Neural progenitor cell (in vitro differentiated cells): ENCODE data around the gene ATF3. TPM values are rescaled to one million over a fixed set of nuclear protein-coding genes. Genes with fewer than 3 reads are reported as not detected.

Experiments used
- DNase-seq: peaks from one replicate; pipeline ENCODE4 v3.0.0-alpha.2; 2016; ENCODE audit warnings: low spot score
- H2AFZ ChIP-seq: fragments of 200-600 bp; sonication (generic); replicated peaks from 2 replicates; pipeline ENCODE4 v1.6.1; 2016; ENCODE audit warnings: antibody characterized with exemption
- H3F3A ChIP-seq: fragments of 200-600 bp; sonication (generic); 2 replicates; pipeline ENCODE4 v1.6.1; 2016; ENCODE audit warnings: antibody characterized with exemption, low read depth
- H3K27ac ChIP-seq: fragments of 200-600 bp; sonication (generic); 2 replicates; pipeline ENCODE4 v1.5.1; 2016; ENCODE audit warnings: mild to moderate bottlenecking
- H3K27me3 ChIP-seq: fragments of 200-600 bp; sonication (generic); 2 replicates; pipeline ENCODE4 v1.6.1; 2016; ENCODE audit warnings: mild to moderate bottlenecking, moderate library complexity
- H3K36me3 ChIP-seq: fragments of 200-600 bp; sonication (generic); 2 replicates; pipeline ENCODE4 v1.5.1; 2016
- H3K4me1 ChIP-seq: fragments of 200-600 bp; sonication (generic); 2 replicates; pipeline ENCODE4 v1.6.1; 2016; ENCODE audit warnings: mixed run types
- H3K4me2 ChIP-seq: fragments of 200-600 bp; sonication (generic); 2 replicates; pipeline ENCODE4 v1.6.1; 2016
- H3K4me3 ChIP-seq: fragments of 200-600 bp; sonication (generic); 2 replicates; pipeline ENCODE4 v1.5.1; 2016
- H3K79me2 ChIP-seq: fragments of 200-600 bp; sonication (generic); 2 replicates; pipeline ENCODE4 v1.6.1; 2016; ENCODE audit warnings: low read depth
- H3K9ac ChIP-seq: fragments of 200-600 bp; sonication (generic); 2 replicates; pipeline ENCODE4 v1.6.1; 2016
- H3K9me3 ChIP-seq: fragments of 200-600 bp; sonication (generic); 2 replicates; pipeline ENCODE4 v1.5.1; 2016; ENCODE audit warnings: low read depth
- H4K20me1 ChIP-seq: fragments of 200-600 bp; sonication (generic); 2 replicates; pipeline ENCODE4 v1.6.1; 2016; ENCODE audit warnings: low read depth
- H3K27ac Mint-ChIP-seq: 3 replicates; pipeline ENCODE4 v1.8.0; 2021; ENCODE audit warnings: mixed read lengths
- H3K27me3 Mint-ChIP-seq: 2 replicates; pipeline ENCODE4 v1.8.0; 2022; ENCODE audit warnings: low read depth, mild to moderate bottlenecking, inconsistent platforms, moderate library complexity, mixed read lengths; ENCODE audit not compliant: insufficient read depth
- H3K36me3 Mint-ChIP-seq: 3 replicates; pipeline ENCODE4 v1.8.0; 2021; ENCODE audit warnings: mixed read lengths
- H3K4me1 Mint-ChIP-seq: 3 replicates; pipeline ENCODE4 v1.8.0; 2021; ENCODE audit warnings: mixed read lengths
- H3K4me3 Mint-ChIP-seq: 3 replicates; pipeline ENCODE4 v1.8.0; 2021; ENCODE audit warnings: mild to moderate bottlenecking, moderate library complexity, mixed read lengths
- H3K9me3 Mint-ChIP-seq: 3 replicates; pipeline ENCODE4 v1.8.0; 2020; ENCODE audit warnings: mixed read lengths
- EZH2 ChIP-seq: fragments of 200-600 bp; sonication (generic); IDR thresholded peaks from 2 replicates; pipeline ENCODE4 v1.6.1; 2017; ENCODE audit warnings: antibody characterized with exemption, mild to moderate bottlenecking, moderate library complexity
- EZH2phosphoT487 ChIP-seq: fragments of 200-600 bp; sonication (generic); IDR thresholded peaks from 2 replicates; pipeline ENCODE4 v1.6.1; 2017; ENCODE audit warnings: antibody characterized with exemption
- total RNA-seq: library from RNA; depleted of rRNA; stranded (reverse); fragments of >200 nt; gene quantifications from 2 replicates; pipeline ENCODE4 v1.2.3, GENCODE V29; 2015; ENCODE audit warnings: low replicate concordance
- TF ChIP-seq, protein P1 (sequence below): fragments of 200-600 bp; sonication (generic); IDR thresholded peaks from 2 replicates; pipeline ENCODE4 v1.5.1; 2017; ENCODE audit warnings: antibody characterized with exemption, mild to moderate bottlenecking

ATF3 gene
- total RNA-seq, 1 donor from 2014 or later = 7.8 TPM

DNA sequence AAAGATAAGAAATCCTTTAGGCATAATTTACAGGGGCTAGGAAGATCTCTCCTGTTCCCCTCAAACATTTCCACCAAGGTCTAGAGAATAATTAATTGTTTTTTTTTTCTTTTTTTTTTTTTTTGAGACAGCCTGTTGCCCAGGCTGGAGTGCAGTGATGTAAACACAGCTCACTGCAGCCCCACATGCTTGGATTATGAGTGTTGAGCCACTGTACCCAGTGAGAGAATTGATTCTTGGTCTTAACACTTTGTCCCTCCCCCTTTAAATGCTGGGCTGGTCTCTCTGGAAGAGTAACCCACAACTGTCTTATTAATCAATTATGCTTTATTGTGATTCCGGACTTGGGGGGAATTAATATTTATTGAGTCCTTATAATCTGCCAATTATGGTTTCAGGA is 33.4 kb downstream of the ATF3 start:
- TF ChIP-seq EZH2 = no peak
- TF ChIP-seq, protein P1, sequence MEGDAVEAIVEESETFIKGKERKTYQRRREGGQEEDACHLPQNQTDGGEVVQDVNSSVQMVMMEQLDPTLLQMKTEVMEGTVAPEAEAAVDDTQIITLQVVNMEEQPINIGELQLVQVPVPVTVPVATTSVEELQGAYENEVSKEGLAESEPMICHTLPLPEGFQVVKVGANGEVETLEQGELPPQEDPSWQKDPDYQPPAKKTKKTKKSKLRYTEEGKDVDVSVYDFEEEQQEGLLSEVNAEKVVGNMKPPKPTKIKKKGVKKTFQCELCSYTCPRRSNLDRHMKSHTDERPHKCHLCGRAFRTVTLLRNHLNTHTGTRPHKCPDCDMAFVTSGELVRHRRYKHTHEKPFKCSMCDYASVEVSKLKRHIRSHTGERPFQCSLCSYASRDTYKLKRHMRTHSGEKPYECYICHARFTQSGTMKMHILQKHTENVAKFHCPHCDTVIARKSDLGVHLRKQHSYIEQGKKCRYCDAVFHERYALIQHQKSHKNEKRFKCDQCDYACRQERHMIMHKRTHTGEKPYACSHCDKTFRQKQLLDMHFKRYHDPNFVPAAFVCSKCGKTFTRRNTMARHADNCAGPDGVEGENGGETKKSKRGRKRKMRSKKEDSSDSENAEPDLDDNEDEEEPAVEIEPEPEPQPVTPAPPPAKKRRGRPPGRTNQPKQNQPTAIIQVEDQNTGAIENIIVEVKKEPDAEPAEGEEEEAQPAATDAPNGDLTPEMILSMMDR = no peak
- TF ChIP-seq EZH2phosphoT487 = no peak
- H3K4me1 Mint-ChIP-seq = no peaks in the 10 kb centered on the region
- Histone ChIP-seq H4K20me1 (no peaks in the 10 kb centered on the region), H3K9ac (no peak overlapping the region), H3K4me1 (peaks cover 8% of the 10 kb centered on the region), H3K79me2 (no peaks in the 10 kb centered on the region), H3F3A (no peaks in the 10 kb centered on the region), H3K27ac (no peak overlapping the region), H3K9me3 (no peaks in the 10 kb centered on the region), H3K4me2 (no peak overlapping the region), H3K36me3 (no peaks in the 10 kb centered on the region), H2AFZ (no peak overlapping the region), H3K4me3 (no peak overlapping the region), H3K27me3 (no peaks in the 10 kb centered on the region)
- no peaks in the 10 kb centered on the region for H3K36me3 Mint-ChIP-seq
- no peak overlapping the region for H3K27ac Mint-ChIP-seq
- H3K27me3 Mint-ChIP-seq = peaks cover 16% of the 10 kb centered on the region
- H3K4me3 Mint-ChIP-seq = no peak overlapping the region
- no peaks in the 10 kb centered on the region for H3K9me3 Mint-ChIP-seq
- DNase-seq = no peak

DNA sequence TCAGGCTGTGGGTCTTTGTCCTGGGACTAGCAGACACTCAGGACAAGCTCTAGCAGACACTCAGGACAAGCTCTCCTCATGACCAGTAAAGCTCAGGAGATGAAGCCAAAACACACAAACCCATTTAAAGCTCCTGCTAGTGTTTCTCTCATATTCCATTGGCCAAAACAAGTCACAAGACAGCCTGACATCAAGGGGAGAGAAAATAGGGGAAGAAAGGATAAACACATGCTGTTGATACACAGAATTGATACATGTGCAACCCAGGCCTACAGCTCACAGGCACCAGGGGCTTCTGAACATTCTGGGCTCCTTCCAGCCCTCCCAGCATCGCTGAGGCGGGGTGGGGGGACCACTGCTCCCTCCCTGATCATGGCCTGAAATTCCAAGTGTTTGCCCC is 35.3 kb downstream of the ATF3 start:
- Histone ChIP-seq H3K79me2 (no peaks in the 10 kb centered on the region), H4K20me1 (no peaks in the 10 kb centered on the region), H3K36me3 (no peaks in the 10 kb centered on the region), H3K4me3 (no peak overlapping the region), H3K4me1 (no peaks in the 10 kb centered on the region), H3K27ac (no peak overlapping the region), H3K4me2 (no peak overlapping the region), H3K27me3 (no peaks in the 10 kb centered on the region), H3K9me3 (no peaks in the 10 kb centered on the region), H3F3A (no peaks in the 10 kb centered on the region), H3K9ac (no peak overlapping the region), H2AFZ (no peak overlapping the region)
- TF ChIP-seq, protein P1 = no peak
- TF ChIP-seq EZH2phosphoT487 (no peak), EZH2 (no peak)
- Mint-ChIP-seq H3K36me3 (no peaks in the 10 kb centered on the region), H3K9me3 (no peaks in the 10 kb centered on the region), H3K4me3 (no peak overlapping the region), H3K27ac (no peak overlapping the region), H3K4me1 (no peaks in the 10 kb centered on the region), H3K27me3 (peaks cover 12% of the 10 kb centered on the region)
- no peak for DNase-seq

DNA sequence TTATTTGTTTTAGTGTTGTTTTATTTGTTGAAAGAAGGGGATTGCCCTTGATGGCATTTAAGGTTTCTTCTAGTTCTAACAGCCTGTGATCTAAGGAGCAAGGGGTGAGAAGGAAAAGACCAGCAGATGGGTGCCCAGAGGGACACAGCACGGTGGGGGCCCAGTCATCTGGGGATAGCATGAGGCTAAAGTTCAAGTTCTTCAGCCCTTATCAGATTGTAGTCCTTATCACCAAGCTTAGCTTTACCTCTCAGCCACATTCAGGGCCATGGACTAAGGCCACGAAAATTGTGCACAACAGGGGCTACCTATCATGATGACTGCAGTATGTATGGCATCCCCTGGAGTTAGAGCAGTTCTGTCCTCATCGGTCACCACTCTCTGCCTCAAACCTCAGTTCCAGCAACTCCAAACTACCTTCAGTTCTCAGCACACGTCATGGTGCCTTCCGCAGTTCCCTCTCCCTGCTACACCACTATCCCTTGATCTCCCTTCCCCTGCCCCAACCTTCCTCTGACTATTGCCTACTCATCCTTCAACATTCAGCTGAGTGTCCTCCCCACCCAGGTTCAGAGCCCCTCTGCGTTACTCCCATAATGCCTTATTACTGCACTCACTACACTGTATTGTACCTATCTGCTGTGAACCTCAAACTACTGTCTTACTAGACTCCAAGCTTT is 36.4 kb downstream of the ATF3 start:
- no peaks in the 10 kb centered on the region for H3K9me3 Mint-ChIP-seq
- Histone ChIP-seq H3K9ac (no peak overlapping the region), H3K36me3 (no peaks in the 10 kb centered on the region), H3K4me3 (no peak overlapping the region), H4K20me1 (no peaks in the 10 kb centered on the region), H2AFZ (no peak overlapping the region), H3K4me1 (no peaks in the 10 kb centered on the region), H3K27ac (no peak overlapping the region), H3K27me3 (no peaks in the 10 kb centered on the region), H3F3A (no peaks in the 10 kb centered on the region), H3K79me2 (no peaks in the 10 kb centered on the region), H3K9me3 (no peaks in the 10 kb centered on the region), H3K4me2 (no peak overlapping the region)
- no peak overlapping the region for H3K4me3 Mint-ChIP-seq
- TF ChIP-seq EZH2 (no peak), EZH2phosphoT487 (no peak)
- TF ChIP-seq, protein P1 = no peak
- no peak overlapping the region for H3K27ac Mint-ChIP-seq
- no peaks in the 10 kb centered on the region for H3K4me1 Mint-ChIP-seq
- H3K27me3 Mint-ChIP-seq = peaks cover 10% of the 10 kb centered on the region
- H3K36me3 Mint-ChIP-seq = no peaks in the 10 kb centered on the region
- no peak for DNase-seq
